ENCODE data around the gene CCDC70.
A peak's percentile ranks its signal among the peaks of the same experiment; 100 is the strongest.
"Not testable (repeated sequence)": the region's sequence is repeated elsewhere in the genome, so short reads cannot be mapped to it uniquely, and the experiment has no call there.

Gene CCDC70

DNA sequence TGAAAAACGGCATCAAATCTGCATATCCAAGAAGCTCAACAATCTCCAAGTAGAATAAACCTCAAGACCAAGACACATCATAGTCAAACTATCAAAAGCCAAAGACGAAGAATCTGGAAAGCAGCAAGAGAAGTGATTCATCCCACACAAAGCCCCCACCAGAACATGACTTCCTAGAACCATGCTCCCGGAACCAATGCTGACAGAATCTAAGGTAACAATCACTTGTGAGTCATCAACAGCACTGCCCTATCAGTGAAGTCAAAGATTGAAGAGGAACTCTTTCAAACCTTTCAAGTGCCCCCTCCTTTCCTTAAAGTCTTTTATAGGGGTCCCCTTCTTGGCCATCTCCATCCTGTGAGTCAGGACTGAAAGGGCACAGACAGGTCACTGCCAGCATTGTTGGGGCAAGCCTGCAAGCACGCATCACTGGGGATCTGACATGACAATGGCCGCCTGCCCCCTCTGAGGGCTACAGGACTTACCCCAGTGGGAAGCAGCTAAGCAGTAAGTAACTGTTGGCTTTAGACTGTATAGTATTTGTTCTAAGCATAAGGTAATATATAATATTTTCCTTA lies at the start of gene CCDC70:
TSS of gene CCDC70 (plus strand) at position 247 of the 578 bp plus-strand sequence. CDS start 3,443 bp downstream, outside the sequence.
- DNase-seq (ENCODE audit: low read depth in 3 of 3) = peak in 1 of 3 experiments; percentile 2

DNA sequence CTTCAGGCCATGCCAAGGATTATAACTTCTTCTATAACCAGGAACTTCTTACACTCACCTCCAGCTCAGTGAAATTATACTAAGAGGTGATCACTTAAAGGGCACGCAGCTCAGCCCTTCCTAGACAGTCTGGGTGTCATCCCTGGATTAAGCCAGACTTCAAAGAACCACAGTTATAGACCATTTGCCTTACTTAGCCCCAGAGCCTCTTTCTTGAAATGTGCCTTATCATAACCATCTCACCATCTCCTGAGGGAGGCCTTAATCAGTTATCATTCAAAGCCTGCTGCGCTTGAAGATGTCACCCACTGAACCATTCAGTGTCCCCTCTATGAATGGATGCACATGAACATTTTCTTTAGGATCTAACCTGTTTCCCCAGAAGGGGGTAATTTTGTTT lies 47.7 kb upstream of the CCDC70 start:
- no peak for DNase-seq (ENCODE audit: low read depth in 3 of 3)

DNA sequence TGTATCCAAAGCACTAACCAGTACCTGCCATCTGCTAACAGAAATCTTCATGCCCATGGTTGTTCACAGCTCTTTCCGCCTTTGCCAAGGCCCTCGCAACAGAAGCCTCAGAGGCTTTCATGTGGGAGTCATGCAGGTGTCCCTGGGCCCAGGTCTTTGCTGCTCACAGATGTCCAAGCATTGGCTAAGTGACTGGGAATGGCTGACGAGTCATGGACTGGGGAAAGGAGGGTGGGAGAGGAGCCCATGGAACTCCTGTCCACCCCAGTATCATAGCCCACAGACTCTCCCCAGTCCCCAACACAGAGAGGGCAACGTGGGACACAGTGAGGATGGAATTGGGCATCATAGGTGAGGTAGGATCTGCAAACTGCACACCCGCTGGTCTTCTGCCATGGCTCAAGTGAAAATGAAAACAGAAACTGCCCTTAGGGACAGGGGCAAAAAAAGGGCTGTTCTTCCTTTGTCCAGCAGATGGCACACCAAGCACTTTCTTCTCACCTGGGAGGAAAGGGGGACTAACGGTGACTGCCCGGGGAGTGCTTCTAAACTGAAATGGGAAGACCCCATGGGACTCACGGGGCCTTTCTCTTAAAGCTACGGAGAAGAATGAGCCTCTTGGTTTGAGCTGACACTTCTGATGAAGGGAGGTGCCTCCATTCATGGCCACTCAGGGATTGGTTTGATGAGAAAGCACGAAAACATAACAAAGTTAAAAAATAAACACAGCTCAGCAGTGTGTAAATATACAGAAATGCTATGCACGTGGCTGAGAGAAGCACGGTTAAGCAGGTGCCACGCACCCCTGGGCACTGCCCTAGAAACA lies 46.7 kb upstream of the CCDC70 start:
- DNase-seq (ENCODE audit: low read depth in 3 of 3) = peak in 2 of 3 experiments; percentile 63 to 68

DNA sequence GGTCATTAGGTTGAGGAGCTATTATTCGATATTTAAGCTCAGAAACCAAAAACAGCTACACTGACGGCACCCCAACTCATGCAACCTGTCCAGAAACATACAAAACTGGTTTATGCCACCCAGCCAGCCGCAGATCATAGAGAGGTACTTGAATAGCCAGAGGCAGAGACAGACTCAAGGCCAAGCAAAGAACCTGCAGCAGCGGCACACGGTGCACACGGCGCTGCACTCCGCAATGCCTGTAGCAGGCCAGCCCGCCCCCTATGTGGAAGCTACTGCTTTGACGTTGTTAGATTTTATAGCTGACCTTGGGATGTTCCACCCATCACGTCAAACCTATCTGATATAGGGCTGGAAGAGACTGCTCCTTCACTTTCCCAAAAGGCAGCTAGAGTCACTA lies 45.9 kb upstream of the CCDC70 start:
- no peak for DNase-seq (ENCODE audit: low read depth in 3 of 3)

DNA sequence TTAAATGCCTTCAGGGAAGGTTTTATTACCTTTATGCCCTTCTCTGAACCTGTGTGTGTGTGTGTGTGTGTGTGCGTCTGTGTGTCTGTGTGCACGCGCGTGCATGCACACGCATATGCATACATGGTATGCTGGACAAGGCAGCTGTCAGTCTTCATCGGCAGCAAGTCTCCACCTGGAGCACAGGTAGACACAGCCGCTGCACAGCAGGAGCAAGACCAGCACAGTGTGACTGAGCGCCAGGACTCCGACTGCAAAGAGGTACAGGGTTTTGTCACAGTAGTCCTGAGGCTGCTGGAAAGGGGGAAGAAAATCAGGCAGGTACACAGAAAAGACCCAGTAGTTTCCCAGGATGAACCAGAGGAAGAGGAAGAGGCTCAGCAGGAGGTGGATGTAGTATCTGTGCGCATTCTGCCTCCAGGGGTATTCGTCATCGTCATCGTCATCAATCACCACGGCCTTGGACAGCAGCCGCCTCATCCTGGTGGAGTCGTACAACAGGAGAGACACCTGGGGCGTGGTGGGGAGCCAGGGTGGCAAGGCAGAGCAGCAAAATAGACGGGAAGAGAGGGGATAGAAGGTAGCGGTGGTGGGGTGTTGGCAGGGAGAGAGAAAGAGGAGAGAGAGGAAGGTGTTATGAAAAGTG lies 45.0 kb upstream of the CCDC70 start:
- DNase-seq (ENCODE audit: low read depth in 3 of 3) = no peak

DNA sequence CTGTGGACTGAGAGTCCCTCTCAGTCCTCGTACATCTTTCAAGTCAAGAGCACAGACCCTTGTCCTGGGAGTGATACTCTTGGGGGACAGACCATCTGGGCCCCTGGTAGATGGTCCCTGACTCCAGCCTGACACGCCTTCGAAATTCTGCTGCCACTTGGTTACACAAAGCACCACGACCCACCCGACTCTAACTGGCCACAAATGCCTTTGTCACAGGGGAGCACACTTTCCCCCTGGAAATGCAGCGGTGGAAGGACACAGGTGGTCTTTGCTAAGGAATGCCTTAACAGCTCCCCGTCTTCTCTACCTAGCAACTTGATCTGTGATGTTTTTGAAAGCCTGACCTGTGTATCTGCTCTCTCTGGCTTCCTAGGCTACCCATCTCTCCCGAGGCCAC lies 44.1 kb upstream of the CCDC70 start:
- DNase-seq (ENCODE audit: low read depth in 3 of 3) = no peak

DNA sequence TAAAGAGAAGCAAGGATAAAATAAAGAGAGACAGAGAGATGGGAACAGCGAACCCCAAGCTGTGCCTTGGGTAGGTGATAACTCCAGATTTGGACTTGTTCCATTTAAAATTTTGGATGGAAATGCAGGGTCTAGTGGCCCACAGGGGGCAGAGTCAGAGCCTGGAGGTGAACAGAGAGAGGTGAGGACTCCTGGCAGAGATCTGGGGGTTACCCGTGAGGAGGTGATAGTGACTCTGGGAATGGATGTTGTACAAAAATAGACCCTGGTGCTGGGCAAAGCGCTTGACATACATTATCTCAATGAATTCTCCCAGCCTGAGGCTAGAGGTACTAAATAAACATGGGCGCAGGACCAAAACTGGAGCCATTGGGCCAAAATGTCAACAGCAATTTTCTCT lies 43.5 kb upstream of the CCDC70 start:
- no peak for DNase-seq (ENCODE audit: low read depth in 3 of 3)

DNA sequence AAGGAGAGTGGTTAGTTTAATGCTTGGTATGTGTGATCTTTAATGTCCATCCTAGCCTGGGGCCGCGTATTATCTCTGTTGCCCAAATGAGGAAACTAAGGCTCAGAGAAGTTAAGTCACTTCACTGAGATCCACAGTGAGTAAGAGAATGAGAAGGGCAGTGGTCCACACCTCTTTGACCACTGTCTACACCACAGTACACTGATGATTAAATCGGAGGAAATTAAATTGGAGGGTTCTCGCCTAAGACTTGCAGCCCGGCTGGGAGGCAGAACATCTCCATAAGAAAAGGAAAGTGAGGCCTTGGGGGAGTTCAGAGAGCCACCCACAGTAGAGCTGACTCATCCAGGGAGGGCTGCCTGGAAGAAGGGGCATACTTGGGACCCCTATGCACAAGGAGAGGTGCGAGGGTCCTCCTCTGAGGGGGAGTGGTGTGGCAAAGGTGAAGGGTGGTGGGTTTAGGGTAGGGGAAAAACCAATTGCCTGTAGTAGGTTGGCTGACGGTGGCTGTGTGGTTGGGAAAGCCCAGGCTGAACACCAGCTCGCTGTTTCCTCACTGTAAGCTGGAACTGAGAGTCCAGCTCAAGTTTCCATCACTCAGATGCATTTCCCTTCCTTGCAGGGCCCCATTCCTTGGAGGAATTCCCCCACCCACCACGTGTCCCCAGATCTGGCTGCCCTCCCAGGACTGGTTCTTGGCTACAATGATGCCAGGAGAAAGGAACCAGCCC lies 42.8 kb upstream of the CCDC70 start:
- DNase-seq (ENCODE audit: low read depth in 3 of 3) = peak in 2 of 3 experiments; percentile 58 to 60

DNA sequence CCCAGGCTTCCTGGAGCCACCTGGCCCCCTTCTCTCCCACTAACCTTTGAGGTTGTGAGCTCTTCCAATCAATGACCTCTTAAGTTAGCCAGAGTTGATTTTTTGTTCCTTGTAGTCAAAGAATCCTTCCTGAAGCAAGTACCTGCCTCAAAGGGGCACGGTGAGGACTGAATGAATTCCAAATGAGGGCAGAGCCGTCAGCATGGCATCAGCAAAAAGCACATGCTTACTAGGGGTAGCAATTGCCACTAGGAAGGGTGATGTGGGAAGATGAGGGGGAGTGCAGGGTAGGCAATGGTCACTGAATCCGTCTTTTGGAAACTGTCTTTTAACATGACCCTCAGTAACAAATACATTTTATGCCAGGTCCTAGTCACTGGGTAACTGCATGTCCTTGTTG lies 42.2 kb upstream of the CCDC70 start:
- DNase-seq (ENCODE audit: low read depth in 3 of 3) = no peak

DNA sequence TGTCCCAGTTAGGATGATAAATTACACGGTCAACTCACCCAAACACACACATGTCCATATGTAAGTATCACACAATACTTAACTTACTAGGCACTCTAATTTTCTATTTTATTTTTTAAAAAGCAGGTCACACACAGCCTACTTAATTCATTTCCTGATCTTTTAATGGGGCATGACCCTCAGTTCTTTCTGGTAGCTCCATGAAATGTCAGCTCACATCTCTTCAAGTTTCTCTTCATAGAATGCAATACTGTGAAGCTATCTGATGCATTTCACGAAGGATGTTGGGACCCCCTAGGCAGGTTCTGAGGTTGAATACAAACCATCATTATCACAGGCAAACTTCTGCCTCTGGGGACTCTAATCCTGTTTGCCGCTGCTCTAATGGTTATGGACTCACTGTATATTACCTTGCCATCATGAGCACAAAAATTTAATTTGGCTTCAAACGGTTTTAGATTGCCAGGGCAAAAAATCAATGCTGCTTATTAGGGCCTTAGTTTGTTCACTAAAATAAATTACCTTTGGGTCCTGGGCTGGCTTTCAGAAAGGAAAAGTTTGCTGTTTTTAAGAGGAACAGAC lies 41.7 kb upstream of the CCDC70 start:
- no peak for DNase-seq (ENCODE audit: low read depth in 3 of 3)

DNA sequence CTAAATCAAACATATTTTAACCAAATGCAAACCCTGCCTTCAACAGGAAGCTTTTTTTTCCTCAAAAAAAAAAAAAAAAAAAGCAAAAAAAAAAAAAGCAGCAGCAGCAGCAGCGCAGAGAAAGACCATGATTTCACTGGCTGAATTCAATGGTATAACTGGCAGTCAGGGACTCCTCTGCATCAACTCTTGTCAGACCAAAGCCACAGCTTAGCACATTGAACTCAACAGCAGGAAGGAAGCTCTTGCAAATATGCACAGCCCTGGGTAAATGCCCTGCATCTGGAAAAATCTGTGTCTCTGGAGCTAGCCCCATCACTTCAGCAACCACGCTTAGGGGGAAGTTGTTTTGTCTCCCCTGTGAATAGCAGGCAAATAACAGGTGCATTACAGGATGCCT lies 40.2 kb upstream of the CCDC70 start:
- DNase-seq (ENCODE audit: low read depth in 3 of 3) = no peak

DNA sequence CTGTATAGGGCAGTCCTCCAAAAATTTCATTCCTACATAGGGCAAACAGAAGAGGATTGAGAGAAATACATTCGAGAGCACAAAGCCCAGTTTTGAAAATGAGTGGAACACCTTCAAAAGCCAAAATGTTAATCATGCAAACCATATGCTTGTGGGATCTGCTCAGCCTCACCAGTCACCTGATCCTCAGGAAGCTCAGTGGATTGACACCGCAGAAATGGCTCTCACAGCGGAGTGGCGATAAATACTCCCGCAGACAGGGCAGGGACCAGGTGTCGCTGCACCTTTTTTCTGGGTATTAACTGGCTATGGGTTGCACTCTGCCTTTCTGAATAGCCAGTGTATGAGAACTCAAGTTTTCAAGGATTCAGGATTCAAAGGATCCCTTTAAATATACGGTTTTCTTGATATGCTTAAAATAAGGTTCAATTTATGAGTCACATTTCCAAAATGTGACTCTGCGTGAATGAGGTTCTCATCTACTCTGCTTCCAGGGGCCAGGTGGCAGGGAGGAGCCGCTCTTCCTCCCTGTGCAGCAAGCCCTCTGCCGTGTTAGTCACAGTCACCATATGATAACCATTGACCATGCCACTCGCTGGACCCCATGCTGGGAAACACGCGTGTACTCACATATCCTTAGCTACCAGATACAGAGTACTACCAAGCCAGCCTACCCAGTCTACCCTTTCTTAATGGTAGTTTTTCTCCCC lies 39.5 kb upstream of the CCDC70 start:
- DNase-seq (ENCODE audit: low read depth in 3 of 3) = no peak

DNA sequence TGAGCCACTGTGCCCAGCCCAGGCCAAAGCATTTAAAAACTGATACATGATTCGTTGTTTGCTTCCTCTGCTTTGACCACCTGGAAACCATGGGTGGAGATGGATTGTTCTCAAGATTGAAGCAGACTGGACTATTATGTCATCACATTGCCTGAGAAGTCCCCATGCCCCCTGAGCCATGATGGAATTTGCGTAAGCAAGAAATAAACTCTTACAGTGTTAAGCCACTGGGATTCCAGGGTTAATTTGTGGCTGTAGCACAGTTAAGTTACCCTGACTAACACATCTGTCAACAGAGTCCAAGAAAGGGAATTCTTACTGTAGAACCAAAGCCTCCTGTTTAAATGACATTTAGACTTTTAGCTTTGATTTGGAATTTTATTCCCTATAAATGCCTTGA lies 38.4 kb upstream of the CCDC70 start:
- DNase-seq (ENCODE audit: low read depth in 3 of 3) = no peak

DNA sequence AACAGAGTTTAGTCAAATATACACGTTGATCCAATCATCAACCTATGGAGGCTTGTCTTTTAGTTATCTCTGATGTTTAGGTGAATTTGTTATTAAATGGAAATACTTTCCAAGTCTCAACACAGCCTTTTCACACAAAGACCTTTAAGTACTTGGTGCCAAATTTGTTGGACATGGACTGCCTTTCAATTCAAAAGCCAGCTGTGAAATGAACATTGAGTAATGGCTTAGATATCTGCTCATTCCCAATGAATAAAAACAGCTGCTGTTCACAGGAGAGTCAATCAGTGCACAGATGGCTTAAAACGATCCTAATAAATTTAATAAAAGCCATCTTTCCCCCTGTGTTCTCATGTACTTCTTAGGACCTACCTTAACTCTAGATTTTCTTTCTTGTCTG lies 37.9 kb upstream of the CCDC70 start:
- DNase-seq (ENCODE audit: low read depth in 3 of 3) = no peak

DNA sequence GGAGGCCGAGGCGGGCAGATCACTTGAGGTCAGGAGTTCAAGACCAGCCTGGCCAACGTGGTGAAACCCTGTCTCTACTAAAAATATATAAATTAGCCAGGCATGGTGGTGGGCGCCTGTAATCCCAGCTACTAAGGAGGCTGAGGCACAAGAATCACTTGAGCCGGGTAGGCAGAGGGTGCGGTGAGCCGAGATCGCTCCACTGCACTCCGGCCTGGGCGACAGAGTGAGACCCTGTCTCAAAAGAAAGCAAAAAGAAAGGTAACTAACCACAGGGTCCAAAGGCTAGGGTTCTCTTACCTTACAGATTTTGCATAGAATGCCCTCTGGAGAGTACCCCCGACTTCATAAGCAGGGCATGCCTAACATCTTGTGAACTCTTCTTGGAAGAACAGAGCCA lies 37.1 kb upstream of the CCDC70 start:
- not testable (repeated sequence) for DNase-seq (ENCODE audit: low read depth in 3 of 3)

DNA sequence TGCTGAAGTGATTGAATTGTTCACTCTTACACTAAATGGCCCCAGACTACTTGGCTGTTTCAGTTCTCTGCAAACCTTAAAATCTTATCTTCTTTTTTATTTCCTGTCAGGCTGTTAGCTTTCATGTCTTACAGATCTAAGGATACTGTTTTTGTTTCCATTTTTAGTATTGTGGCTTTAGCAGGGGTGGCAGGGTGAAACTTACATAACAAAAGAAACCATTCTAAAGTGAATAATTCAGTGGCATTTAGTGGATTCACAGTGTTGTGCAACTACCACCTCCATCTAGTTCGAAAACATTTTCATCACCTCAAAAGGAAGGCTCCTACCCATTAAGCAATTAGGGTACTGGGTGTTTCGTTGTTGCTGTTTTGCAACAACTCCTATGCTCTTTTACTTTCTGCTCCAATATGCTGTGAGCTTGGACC lies 36.6 kb upstream of the CCDC70 start:
- no peak for DNase-seq (ENCODE audit: low read depth in 3 of 3)

DNA sequence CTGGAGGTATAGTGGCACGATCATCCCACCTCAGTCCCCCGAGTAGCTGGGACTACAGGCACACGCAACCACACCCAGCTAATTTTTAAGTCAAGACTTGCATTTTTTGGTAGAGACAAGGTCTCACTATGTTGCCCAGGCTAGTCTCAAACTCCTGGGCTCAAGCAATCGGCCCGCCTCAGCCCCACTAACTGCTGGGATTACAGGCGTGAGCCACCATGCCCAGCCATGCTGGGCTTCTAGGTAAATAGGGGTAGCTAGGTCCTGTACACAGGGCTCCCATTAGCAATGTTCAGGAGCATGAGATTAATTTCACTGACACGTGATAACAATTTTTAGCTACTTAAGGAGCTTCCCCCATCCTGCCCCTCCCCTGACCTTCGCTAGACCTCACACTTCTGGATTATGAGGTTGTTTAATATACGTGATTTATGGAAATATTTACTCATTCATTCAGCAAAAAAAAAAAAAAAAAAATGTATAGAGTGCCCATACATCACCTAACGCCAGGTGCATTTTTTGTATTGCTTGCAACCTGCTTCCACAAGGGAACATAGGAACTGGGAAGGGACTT lies 36.0 kb upstream of the CCDC70 start:
- DNase-seq (ENCODE audit: low read depth in 3 of 3) = no peak

DNA sequence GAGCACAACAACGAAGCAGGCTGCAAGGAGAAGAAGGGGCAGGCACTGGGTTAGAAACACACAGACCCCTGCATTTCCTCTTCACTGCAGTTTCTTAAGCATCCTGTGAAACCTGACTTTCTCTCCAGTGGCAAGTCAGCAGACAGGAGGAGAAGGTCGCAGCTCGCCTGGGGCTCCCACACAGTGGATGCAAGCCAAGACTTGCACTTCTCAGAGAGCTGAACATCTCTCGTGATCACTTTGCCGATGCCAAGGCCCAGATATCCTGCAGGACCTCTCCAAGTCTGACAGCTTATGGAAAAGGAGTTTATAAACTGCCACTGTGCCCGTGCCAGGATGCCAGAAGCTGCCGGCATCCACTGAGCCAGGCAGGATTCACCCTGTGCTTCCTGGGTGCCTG lies 35.2 kb upstream of the CCDC70 start:
- DNase-seq (ENCODE audit: low read depth in 3 of 3) = no peak

DNA sequence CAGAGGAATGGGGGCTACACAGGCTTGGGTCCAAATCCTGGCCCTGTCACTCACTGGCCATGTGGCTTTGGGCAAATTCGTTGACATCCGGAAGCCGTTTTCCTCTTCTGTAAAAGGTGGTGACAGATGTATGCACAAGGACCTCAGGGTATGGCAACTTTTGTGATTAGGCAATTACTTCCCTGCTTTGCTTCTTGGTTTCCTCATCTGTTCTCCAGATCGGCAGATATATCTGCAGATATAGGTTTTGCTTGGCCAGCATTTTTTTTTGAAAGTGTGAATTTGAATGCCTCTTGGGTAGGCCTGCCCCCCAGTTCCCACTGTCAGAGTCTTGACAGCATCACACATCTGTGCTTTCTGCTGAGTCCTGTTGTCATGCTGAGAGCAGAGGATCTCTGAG lies 34.5 kb upstream of the CCDC70 start:
- DNase-seq (ENCODE audit: low read depth in 3 of 3) = no peak

DNA sequence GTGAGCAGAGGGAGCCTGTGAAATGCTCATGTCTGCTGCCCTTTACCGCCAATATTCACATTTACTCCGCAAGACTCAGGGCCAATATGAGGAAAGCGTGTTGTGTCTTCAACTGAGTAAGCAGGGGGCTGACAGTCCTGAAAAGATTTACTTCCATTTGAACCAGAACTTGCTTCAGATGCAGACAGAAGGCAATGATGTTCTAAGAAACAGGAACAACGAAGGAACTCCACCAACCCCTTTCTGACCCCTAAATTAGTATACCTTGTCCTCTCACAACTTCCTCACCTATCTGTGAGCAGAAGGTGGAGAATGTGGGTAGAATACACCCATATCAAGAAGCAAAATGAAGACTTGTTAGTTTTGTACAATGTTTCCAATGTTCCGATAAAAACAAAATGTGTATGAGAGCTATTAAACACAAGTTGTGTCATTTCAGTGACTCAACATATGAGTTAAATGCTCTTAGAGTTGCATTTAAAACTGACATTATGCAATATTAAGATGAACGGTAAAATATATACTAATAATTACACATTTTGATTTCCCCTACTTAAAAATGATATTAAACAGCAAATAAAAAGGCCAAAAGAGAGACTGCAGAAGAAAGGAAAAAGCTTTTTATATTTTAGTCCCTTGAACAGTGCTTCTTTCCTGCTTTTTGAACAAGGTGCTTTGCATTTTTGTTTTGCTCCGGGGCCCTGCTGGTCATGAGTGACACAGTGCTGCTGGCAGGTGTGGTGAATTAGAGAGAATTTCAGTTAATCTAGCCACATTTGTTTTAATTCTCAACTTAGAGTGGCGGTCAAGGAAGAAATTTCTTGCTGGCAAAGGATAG lies 32.8 kb upstream of the CCDC70 start:
- DNase-seq (ENCODE audit: low read depth in 3 of 3) = no peak
